ENCODE measurements around the gene AFF4.
"Not testable (repeated sequence)": the region's sequence is repeated elsewhere in the genome, so short reads cannot be mapped to it uniquely, and the experiment has no call there.

AFF4 gene

GRCh38 chr5:132867046-132867451 is 96.4 kb downstream of the AFF4 start:
- Histone ChIP-seq H3K27me3 (replicated peaks; ENCODE audit: control insufficient read depth, insufficient read depth, low read length) (no peaks in the 10 kb centered on the region), H3K36me3 (ENCODE audit: control insufficient read depth, insufficient read depth, low read length, severe bottlenecking) (peaks cover 26% of the 10 kb centered on the region), H3K9ac (ENCODE audit: low read length) (peak overlapping the region; percentile 93), H3K4me3 (ENCODE audit: low read length) (peak overlapping the region; percentile 89), H3K9me3 (ENCODE audit: control insufficient read depth, low read length) (no peaks in the 10 kb centered on the region), H3K4me1 (ENCODE audit: control insufficient read depth, insufficient read depth, low read length) (peaks cover 16% of the 10 kb centered on the region)
- no peak for DNase-seq (ENCODE audit: low read depth)

GRCh38 chr5:132866342-132867045 is 96.9 kb downstream of the AFF4 start, which contains the start of the genes GDF9 and UQCRQ:
Gene GDF9, minus strand, starts transcription at chr5:132866469. Its CDS starts 1,936 bp downstream, at chr5:132864533.
Gene UQCRQ, plus strand, starts transcription at chr5:132866642. Its CDS starts 240 bp downstream, at chr5:132866882.
- no peaks in the 10 kb centered on the region for H3K9me3 ChIP-seq (ENCODE audit: control insufficient read depth, low read length)
- DNase-seq (ENCODE audit: low read depth) = peak; percentile 100
- peaks cover 26% of the 10 kb centered on the region for H3K36me3 ChIP-seq (ENCODE audit: control insufficient read depth, insufficient read depth, low read length, severe bottlenecking)
- peaks cover 11% of the 10 kb centered on the region for H3K4me1 ChIP-seq (ENCODE audit: control insufficient read depth, insufficient read depth, low read length)
- peak within 1 kb of the TSS; percentile 89 for H3K4me3 ChIP-seq (ENCODE audit: low read length)
- H3K9ac ChIP-seq (ENCODE audit: low read length) = peak within 1 kb of the TSS; percentile 93
- H3K27me3 ChIP-seq (replicated peaks; ENCODE audit: control insufficient read depth, insufficient read depth, low read length) = no peaks in the 10 kb centered on the region

- Histone ChIP-seq H3K27me3 (replicated peaks; ENCODE audit: control insufficient read depth, insufficient read depth, low read length) (no peaks in the 10 kb centered on the region), H3K4me3 (ENCODE audit: low read length) (peak overlapping the region; percentile 89), H3K9me3 (ENCODE audit: control insufficient read depth, low read length) (no peaks in the 10 kb centered on the region), H3K4me1 (ENCODE audit: control insufficient read depth, insufficient read depth, low read length) (peaks cover 11% of the 10 kb centered on the region), H3K9ac (ENCODE audit: low read length) (peak overlapping the region; percentile 93), H3K36me3 (ENCODE audit: control insufficient read depth, insufficient read depth, low read length, severe bottlenecking) (peaks cover 26% of the 10 kb centered on the region)
- no peak for DNase-seq (ENCODE audit: low read depth)
Measured at GRCh38 chr5:132865668-132866341, 97.6 kb downstream of the AFF4 start.

GRCh38 chr5:132860742-132861141 is 102.7 kb downstream of the AFF4 start:
- Histone ChIP-seq H3K9ac (ENCODE audit: low read length) (no peak overlapping the region), H3K4me1 (ENCODE audit: control insufficient read depth, insufficient read depth, low read length) (peaks cover 2% of the 10 kb centered on the region), H3K9me3 (ENCODE audit: control insufficient read depth, low read length) (no peaks in the 10 kb centered on the region), H3K27me3 (replicated peaks; ENCODE audit: control insufficient read depth, insufficient read depth, low read length) (no peaks in the 10 kb centered on the region), H3K4me3 (ENCODE audit: low read length) (no peak overlapping the region), H3K36me3 (ENCODE audit: control insufficient read depth, insufficient read depth, low read length, severe bottlenecking) (no peaks in the 10 kb centered on the region)
- no peak for DNase-seq (ENCODE audit: low read depth)

GRCh38 chr5:132859889-132860437 is 103.5 kb downstream of the AFF4 start:
- Histone ChIP-seq H3K4me1 (ENCODE audit: control insufficient read depth, insufficient read depth, low read length) (no peaks in the 10 kb centered on the region), H3K27me3 (replicated peaks; ENCODE audit: control insufficient read depth, insufficient read depth, low read length) (no peaks in the 10 kb centered on the region), H3K4me3 (ENCODE audit: low read length) (no peak overlapping the region), H3K9ac (ENCODE audit: low read length) (no peak overlapping the region), H3K36me3 (ENCODE audit: control insufficient read depth, insufficient read depth, low read length, severe bottlenecking) (no peaks in the 10 kb centered on the region), H3K9me3 (ENCODE audit: control insufficient read depth, low read length) (no peaks in the 10 kb centered on the region)
- no peak for DNase-seq (ENCODE audit: low read depth)

- H3K4me1 ChIP-seq (ENCODE audit: control insufficient read depth, insufficient read depth, low read length) = no peaks in the 10 kb centered on the region
- H3K4me3 ChIP-seq (ENCODE audit: low read length) = no peak overlapping the region
- H3K36me3 ChIP-seq (ENCODE audit: control insufficient read depth, insufficient read depth, low read length, severe bottlenecking) = no peaks in the 10 kb centered on the region
- H3K9ac ChIP-seq (ENCODE audit: low read length) = no peak overlapping the region
- H3K9me3 ChIP-seq (ENCODE audit: control insufficient read depth, low read length) = no peaks in the 10 kb centered on the region
- H3K27me3 ChIP-seq (replicated peaks; ENCODE audit: control insufficient read depth, insufficient read depth, low read length) = no peaks in the 10 kb centered on the region
- no peak for DNase-seq (ENCODE audit: low read depth)
Measured at GRCh38 chr5:132856011-132856410, 107.4 kb downstream of the AFF4 start.

- H3K4me3 ChIP-seq (ENCODE audit: low read length); DNase-seq (ENCODE audit: low read depth); H3K4me1 ChIP-seq (ENCODE audit: control insufficient read depth, insufficient read depth, low read length); H3K27me3 ChIP-seq (replicated peaks; ENCODE audit: control insufficient read depth, insufficient read depth, low read length); H3K9ac ChIP-seq (ENCODE audit: low read length); H3K9me3 ChIP-seq (ENCODE audit: control insufficient read depth, low read length); H3K36me3 ChIP-seq (ENCODE audit: control insufficient read depth, insufficient read depth, low read length, severe bottlenecking): not testable (repeated sequence)
Measured at GRCh38 chr5:132854992-132855391, 108.4 kb downstream of the AFF4 start.

GRCh38 chr5:132854301-132854700 is 109.1 kb downstream of the AFF4 start:
- DNase-seq (ENCODE audit: low read depth) = no peak
- Histone ChIP-seq H3K9ac (ENCODE audit: low read length) (no peak overlapping the region), H3K27me3 (replicated peaks; ENCODE audit: control insufficient read depth, insufficient read depth, low read length) (no peaks in the 10 kb centered on the region), H3K36me3 (ENCODE audit: control insufficient read depth, insufficient read depth, low read length, severe bottlenecking) (no peaks in the 10 kb centered on the region), H3K4me1 (ENCODE audit: control insufficient read depth, insufficient read depth, low read length) (peaks cover 4% of the 10 kb centered on the region), H3K9me3 (ENCODE audit: control insufficient read depth, low read length) (no peaks in the 10 kb centered on the region), H3K4me3 (ENCODE audit: low read length) (no peak overlapping the region)

GRCh38 chr5:132853790-132854189 is 109.6 kb downstream of the AFF4 start:
- Histone ChIP-seq H3K9ac (ENCODE audit: low read length) (no peak overlapping the region), H3K36me3 (ENCODE audit: control insufficient read depth, insufficient read depth, low read length, severe bottlenecking) (no peaks in the 10 kb centered on the region), H3K4me3 (ENCODE audit: low read length) (no peak overlapping the region), H3K27me3 (replicated peaks; ENCODE audit: control insufficient read depth, insufficient read depth, low read length) (no peaks in the 10 kb centered on the region), H3K9me3 (ENCODE audit: control insufficient read depth, low read length) (no peaks in the 10 kb centered on the region), H3K4me1 (ENCODE audit: control insufficient read depth, insufficient read depth, low read length) (peaks cover 7% of the 10 kb centered on the region)
- no peak for DNase-seq (ENCODE audit: low read depth)

- no peak for DNase-seq (ENCODE audit: low read depth)
- Histone ChIP-seq H3K36me3 (ENCODE audit: control insufficient read depth, insufficient read depth, low read length, severe bottlenecking) (no peaks in the 10 kb centered on the region), H3K4me3 (ENCODE audit: low read length) (no peak overlapping the region), H3K9ac (ENCODE audit: low read length) (no peak overlapping the region), H3K9me3 (ENCODE audit: control insufficient read depth, low read length) (no peaks in the 10 kb centered on the region), H3K27me3 (replicated peaks; ENCODE audit: control insufficient read depth, insufficient read depth, low read length) (no peaks in the 10 kb centered on the region), H3K4me1 (ENCODE audit: control insufficient read depth, insufficient read depth, low read length) (peaks cover 7% of the 10 kb centered on the region)
Measured at GRCh38 chr5:132853323-132853722, 110.1 kb downstream of the AFF4 start.

GRCh38 chr5:132850066-132850465 is 113.4 kb downstream of the AFF4 start:
- Histone ChIP-seq H3K36me3 (ENCODE audit: control insufficient read depth, insufficient read depth, low read length, severe bottlenecking) (no peaks in the 10 kb centered on the region), H3K4me3 (ENCODE audit: low read length) (no peak overlapping the region), H3K9me3 (ENCODE audit: control insufficient read depth, low read length) (no peaks in the 10 kb centered on the region), H3K9ac (ENCODE audit: low read length) (no peak overlapping the region), H3K4me1 (ENCODE audit: control insufficient read depth, insufficient read depth, low read length) (peaks cover 7% of the 10 kb centered on the region), H3K27me3 (replicated peaks; ENCODE audit: control insufficient read depth, insufficient read depth, low read length) (no peaks in the 10 kb centered on the region)
- DNase-seq (ENCODE audit: low read depth) = peak; percentile 43
